ENCODE measurements around the gene ARSA.

Gene ARSA

GRCh38 chr22:50584106-50585096, 43.6 kb downstream of the ARSA start:
- no peaks in the 10 kb centered on the region for H3K9me3 Mint-ChIP-seq
- H3K36me3 Mint-ChIP-seq (ENCODE audit: insufficient read depth): peaks cover 11% of the 10 kb centered on the region
- DNase-seq (ENCODE audit: low spot score in 2 of 2) (no peak), ATAC-seq (replicated peaks; ENCODE audit: extremely low read depth, poor library complexity, severe bottlenecking) (no peak)
- no peak overlapping the region for H3K27ac Mint-ChIP-seq (ENCODE audit: low read depth)
- peak overlapping the region; percentile 90 for H3K4me3 Mint-ChIP-seq
- no peaks in the 10 kb centered on the region for H3K27me3 Mint-ChIP-seq
- peaks cover 14% of the 10 kb centered on the region for H3K4me1 Mint-ChIP-seq

- Mint-ChIP-seq H3K4me1 (peaks cover 14% of the 10 kb centered on the region), H3K27me3 (no peaks in the 10 kb centered on the region)
These were observed 44.6 kb downstream of the ARSA start for GRCh38 chr22:50583294-50583861.

GRCh38 chr22:50582493-50583293, 45.3 kb downstream of the ARSA start, which contains the start of gene CHKB:
Gene CHKB (minus strand): TSS chr22:50582849. CDS start chr22:50582781, 68 bp downstream.
- H3K9me3 Mint-ChIP-seq: no peaks in the 10 kb centered on the region

More at GRCh38 chr22:50583294-50583861, 44.6 kb downstream of the ARSA start:
- Mint-ChIP-seq H3K36me3 (ENCODE audit: insufficient read depth) (peaks cover 11% of the 10 kb centered on the region), H3K4me3 (peak overlapping the region; percentile 90), H3K27ac (ENCODE audit: low read depth) (peak overlapping the region; percentile 99), H3K9me3 (no peaks in the 10 kb centered on the region)
- ATAC-seq (replicated peaks; ENCODE audit: extremely low read depth, poor library complexity, severe bottlenecking) (peak; percentile 17), DNase-seq (ENCODE audit: low spot score in 2 of 2) (no peak)

GRCh38 chr22:50581950-50582492, 45.9 kb downstream of the ARSA start:
- Mint-ChIP-seq H3K36me3 (ENCODE audit: insufficient read depth) (peaks cover 12% of the 10 kb centered on the region), H3K27ac (ENCODE audit: low read depth) (peak overlapping the region; percentile 99), H3K4me3 (peak overlapping the region; percentile 90), H3K27me3 (no peaks in the 10 kb centered on the region), H3K4me1 (peaks cover 14% of the 10 kb centered on the region), H3K9me3 (no peaks in the 10 kb centered on the region)
- ATAC-seq (replicated peaks; ENCODE audit: extremely low read depth, poor library complexity, severe bottlenecking) (peak; percentile 10), DNase-seq (ENCODE audit: low spot score in 2 of 2) (no peak)

More at GRCh38 chr22:50582493-50583293, 45.3 kb downstream of the ARSA start, which contains the start of gene CHKB:
- peak; percentile 90 for ATAC-seq (replicated peaks; ENCODE audit: extremely low read depth, poor library complexity, severe bottlenecking)
- no peaks in the 10 kb centered on the region for H3K27me3 Mint-ChIP-seq
- peaks cover 14% of the 10 kb centered on the region for H3K4me1 Mint-ChIP-seq
- peaks cover 12% of the 10 kb centered on the region for H3K36me3 Mint-ChIP-seq (ENCODE audit: insufficient read depth)
- H3K4me3 Mint-ChIP-seq: peak within 1 kb of the TSS; percentile 90
- H3K27ac Mint-ChIP-seq (ENCODE audit: low read depth): peak within 1 kb of the TSS; percentile 99
- peak; percentile 95 to 98 for DNase-seq (ENCODE audit: low spot score in 2 of 2)

- no peak for DNase-seq (ENCODE audit: low spot score in 2 of 2)
- H3K4me1 Mint-ChIP-seq: peaks cover 14% of the 10 kb centered on the region
- peak overlapping the region; percentile 90 for H3K4me3 Mint-ChIP-seq
- no peaks in the 10 kb centered on the region for H3K27me3 Mint-ChIP-seq
- H3K9me3 Mint-ChIP-seq: no peaks in the 10 kb centered on the region
- H3K27ac Mint-ChIP-seq (ENCODE audit: low read depth): no peak overlapping the region
- ATAC-seq (replicated peaks; ENCODE audit: extremely low read depth, poor library complexity, severe bottlenecking): no peak
- peaks cover 12% of the 10 kb centered on the region for H3K36me3 Mint-ChIP-seq (ENCODE audit: insufficient read depth)
These were observed 46.7 kb downstream of the ARSA start for GRCh38 chr22:50581031-50581949.

GRCh38 chr22:50579752-50580151, 48.2 kb downstream of the ARSA start:
- H3K4me1 Mint-ChIP-seq: peaks cover 14% of the 10 kb centered on the region
- ATAC-seq (replicated peaks; ENCODE audit: extremely low read depth, poor library complexity, severe bottlenecking) (no peak), DNase-seq (ENCODE audit: low spot score in 2 of 2) (no peak)
- H3K27me3 Mint-ChIP-seq: no peaks in the 10 kb centered on the region
- no peak overlapping the region for H3K4me3 Mint-ChIP-seq
- H3K36me3 Mint-ChIP-seq (ENCODE audit: insufficient read depth): peaks cover 12% of the 10 kb centered on the region
- no peak overlapping the region for H3K27ac Mint-ChIP-seq (ENCODE audit: low read depth)
- H3K9me3 Mint-ChIP-seq: no peaks in the 10 kb centered on the region

GRCh38 chr22:50578776-50579310, 49.1 kb downstream of the ARSA start:
- no peaks in the 10 kb centered on the region for H3K9me3 Mint-ChIP-seq
- peaks cover 14% of the 10 kb centered on the region for H3K4me1 Mint-ChIP-seq
- ATAC-seq (replicated peaks; ENCODE audit: extremely low read depth, poor library complexity, severe bottlenecking): no peak
- no peak overlapping the region for H3K27ac Mint-ChIP-seq (ENCODE audit: low read depth)
- DNase-seq (ENCODE audit: low spot score in 2 of 2): no peak
- H3K4me3 Mint-ChIP-seq: no peak overlapping the region
- H3K36me3 Mint-ChIP-seq (ENCODE audit: insufficient read depth): peaks cover 15% of the 10 kb centered on the region
- no peaks in the 10 kb centered on the region for H3K27me3 Mint-ChIP-seq

- H3K4me3 Mint-ChIP-seq: no peak within 1 kb of the TSS
- H3K27me3 Mint-ChIP-seq: no peaks in the 10 kb centered on the region
- peaks cover 8% of the 10 kb centered on the region for H3K4me1 Mint-ChIP-seq
- ATAC-seq (replicated peaks; ENCODE audit: extremely low read depth, poor library complexity, severe bottlenecking) (no peak), DNase-seq (ENCODE audit: low spot score in 2 of 2) (no peak)
- H3K9me3 Mint-ChIP-seq: no peaks in the 10 kb centered on the region
- no peak within 1 kb of the TSS for H3K27ac Mint-ChIP-seq (ENCODE audit: low read depth)
- peaks cover 12% of the 10 kb centered on the region for H3K36me3 Mint-ChIP-seq (ENCODE audit: insufficient read depth)
These were observed 49.8 kb downstream of the ARSA start, which contains the start of gene CPT1B for GRCh38 chr22:50577987-50578775. Gene CPT1B (minus strand): TSS chr22:50578427. CDS start chr22:50577915, 512 bp downstream.

GRCh38 chr22:50577697-50577986, 50.3 kb downstream of the ARSA start:
- no peaks in the 10 kb centered on the region for H3K27me3 Mint-ChIP-seq
- no peak overlapping the region for H3K4me3 Mint-ChIP-seq
- no peaks in the 10 kb centered on the region for H3K9me3 Mint-ChIP-seq
- peaks cover 10% of the 10 kb centered on the region for H3K36me3 Mint-ChIP-seq (ENCODE audit: insufficient read depth)
- no peak overlapping the region for H3K27ac Mint-ChIP-seq (ENCODE audit: low read depth)
- DNase-seq (ENCODE audit: low spot score in 2 of 2) (no peak), ATAC-seq (replicated peaks; ENCODE audit: extremely low read depth, poor library complexity, severe bottlenecking) (no peak)
- peaks cover 8% of the 10 kb centered on the region for H3K4me1 Mint-ChIP-seq

GRCh38 chr22:50576806-50577696, 50.9 kb downstream of the ARSA start:
- H3K27ac Mint-ChIP-seq (ENCODE audit: low read depth): no peak overlapping the region
- no peak for DNase-seq (ENCODE audit: low spot score in 2 of 2)

More at GRCh38 chr22:50576806-50577696, 50.9 kb downstream of the ARSA start:
- Mint-ChIP-seq H3K36me3 (ENCODE audit: insufficient read depth) (peaks cover 9% of the 10 kb centered on the region), H3K4me1 (peaks cover 8% of the 10 kb centered on the region), H3K9me3 (no peaks in the 10 kb centered on the region), H3K4me3 (no peak overlapping the region), H3K27me3 (no peaks in the 10 kb centered on the region)
- ATAC-seq (replicated peaks; ENCODE audit: extremely low read depth, poor library complexity, severe bottlenecking): no peak
